CD1c-positive myeloid dendritic cell (primary cell): ENCODE results near the gene PACS1.

Experiments
- DNase-seq: peaks from one replicate; pipeline ENCODE4 v3.0.0-alpha.2; 2016; ENCODE audit errors: extremely low spot score

Gene PACS1

DNA sequence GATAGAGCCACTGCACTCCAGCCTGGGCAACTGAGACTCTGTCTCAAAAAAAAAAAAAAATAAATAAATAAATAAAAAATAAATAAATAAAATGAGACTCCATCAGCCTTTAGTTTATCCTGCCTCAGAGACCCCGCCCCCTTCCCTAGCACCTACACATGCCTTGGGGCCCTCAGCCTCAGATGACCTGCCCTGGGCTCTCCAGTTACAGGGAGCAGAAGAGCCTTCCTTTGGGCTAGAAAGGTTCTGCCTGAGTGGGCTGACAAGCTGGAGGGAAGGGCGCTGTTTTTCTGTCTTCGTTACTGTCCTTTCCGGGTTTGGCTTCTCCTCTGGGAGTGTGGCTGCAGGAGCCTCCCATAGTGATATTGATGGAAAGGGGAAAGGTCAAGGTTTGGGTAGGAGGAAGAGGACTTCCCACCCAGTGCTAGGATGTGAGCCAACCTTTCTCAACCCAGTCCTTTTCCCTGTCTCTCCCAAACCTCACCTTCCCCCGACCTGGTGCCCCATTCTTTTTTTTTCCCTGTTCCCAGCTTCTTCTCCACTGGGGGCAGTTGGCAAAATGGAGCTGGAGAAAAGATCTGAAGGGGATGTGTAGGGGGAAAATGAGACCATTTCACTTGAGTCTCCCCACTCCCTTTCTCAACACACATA is 19.4 kb upstream of the PACS1 start:
- DNase-seq: no peak

DNA sequence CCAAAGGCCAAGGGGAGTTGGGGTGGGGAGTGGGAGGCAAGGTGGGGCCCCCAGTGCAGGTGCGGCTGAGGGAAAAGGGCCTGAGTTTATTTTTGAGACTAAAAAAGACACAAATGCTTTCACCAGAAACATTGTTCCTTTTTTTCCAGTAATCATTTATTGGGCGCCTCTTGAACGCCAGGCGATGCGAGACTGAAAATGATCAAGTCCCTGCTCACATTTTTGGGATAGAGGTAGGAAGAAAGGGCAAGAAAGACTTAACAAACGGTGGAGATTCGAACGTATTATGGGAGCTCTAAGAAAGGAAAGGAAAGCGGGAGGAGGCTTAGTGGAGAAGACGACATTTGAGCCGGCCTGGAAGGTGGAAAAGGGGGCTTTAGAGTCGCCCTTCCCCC is 18.7 kb upstream of the PACS1 start:
- DNase-seq: no peak

DNA sequence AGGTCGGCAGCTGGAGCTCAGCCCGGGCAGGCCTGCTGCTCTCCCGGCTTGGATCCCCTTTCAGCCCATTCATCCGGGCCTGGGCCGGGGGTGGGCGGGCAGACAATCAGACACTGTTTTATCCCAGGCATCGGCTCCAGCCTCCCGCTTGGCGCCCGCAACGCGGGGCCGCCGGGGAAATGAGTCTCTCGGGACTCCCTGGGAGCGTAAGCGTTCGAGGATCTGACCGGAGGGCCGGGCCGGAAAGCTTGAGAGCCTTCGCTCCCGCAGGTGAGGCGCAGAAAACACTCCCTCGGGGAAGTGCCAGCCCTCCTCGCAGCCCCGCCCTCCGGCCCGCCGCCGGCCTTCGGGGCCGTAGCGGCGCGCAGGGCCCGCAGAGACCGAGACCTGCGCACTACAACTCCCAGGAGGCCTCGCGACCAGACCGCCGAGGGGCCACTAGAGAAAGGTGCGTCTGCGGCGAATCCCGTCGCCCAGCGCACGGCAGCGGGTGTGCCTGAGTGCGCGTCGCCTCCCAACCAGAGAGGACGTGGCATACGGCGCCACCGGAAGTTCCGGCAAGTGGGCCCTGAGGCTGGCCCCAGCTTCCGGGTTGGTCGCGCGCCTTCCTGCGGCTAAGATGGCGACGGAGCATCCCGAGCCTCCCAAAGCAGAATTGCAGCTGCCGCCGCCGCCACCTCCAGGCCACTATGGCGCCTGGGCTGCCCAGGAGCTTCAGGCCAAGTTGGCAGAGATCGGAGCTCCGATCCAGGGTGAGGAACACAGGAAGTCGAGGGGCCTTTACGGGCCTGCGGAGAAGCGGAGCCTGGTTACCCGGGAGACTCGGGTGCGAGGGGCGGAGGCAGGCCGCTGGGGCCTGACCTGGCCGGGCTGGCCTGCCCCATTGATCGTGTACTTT is 18.1 kb upstream of the PACS1 start, which contains the start of gene SF3B2:
SF3B2 (plus strand) TSS at position 599 of the 898 bp plus-strand sequence; CDS start at position 620, 21 bp downstream.
- DNase-seq: peak; percentile 98

DNA sequence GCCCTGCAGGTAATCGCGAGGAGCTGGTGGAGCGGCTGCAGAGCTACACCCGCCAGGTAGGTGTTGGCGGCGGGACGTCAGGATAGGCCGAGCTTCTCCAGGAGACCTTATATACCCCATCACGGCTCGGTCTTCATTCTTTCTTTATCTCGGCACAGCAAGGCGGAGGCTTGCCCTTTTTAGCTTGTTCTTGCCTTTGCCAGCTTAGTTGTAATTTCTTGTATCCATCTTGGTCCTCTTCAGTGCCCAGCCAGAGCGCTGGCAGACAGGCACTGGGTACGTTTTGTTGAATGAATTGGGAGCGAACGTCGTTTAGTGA is 17.4 kb upstream of the PACS1 start:
- no peak for DNase-seq

DNA sequence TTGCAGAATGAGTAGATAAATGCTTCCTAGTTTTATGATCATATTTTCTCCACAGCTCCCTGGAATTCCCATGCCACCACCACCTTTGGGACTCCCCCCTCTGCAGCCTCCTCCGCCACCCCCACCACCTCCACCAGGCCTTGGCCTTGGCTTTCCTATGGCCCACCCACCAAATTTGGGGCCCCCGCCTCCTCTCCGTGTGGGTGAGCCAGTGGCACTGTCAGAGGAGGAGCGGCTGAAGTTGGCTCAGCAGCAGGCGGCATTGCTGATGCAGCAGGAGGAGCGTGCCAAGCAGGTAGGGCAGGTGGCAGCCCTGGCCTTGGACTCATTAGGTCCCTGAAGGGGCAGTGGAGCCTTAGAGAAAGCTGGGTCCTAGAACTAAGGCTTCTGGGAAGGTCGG is 15.1 kb upstream of the PACS1 start:
- no peak for DNase-seq

DNA sequence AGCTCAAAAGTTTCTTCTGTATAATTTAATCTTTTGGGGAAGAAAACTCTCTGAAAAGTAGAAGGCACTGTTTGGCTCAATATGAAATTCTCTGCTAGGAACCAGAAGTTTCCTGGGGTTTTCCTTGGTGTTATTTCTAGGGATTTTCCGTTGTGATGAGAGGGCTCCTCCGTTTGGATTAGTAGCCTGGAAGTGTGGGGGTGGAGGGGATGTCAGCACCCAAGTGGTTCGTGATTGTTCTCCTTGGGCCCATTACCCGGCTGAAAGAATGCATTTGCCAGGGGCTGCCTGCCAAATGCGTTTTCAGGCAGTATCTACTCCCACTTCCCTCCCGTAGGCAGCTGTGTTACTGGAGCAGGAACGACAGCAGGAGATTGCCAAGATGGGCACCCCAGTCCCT is 13.6 kb upstream of the PACS1 start:
- no peak for DNase-seq

DNA sequence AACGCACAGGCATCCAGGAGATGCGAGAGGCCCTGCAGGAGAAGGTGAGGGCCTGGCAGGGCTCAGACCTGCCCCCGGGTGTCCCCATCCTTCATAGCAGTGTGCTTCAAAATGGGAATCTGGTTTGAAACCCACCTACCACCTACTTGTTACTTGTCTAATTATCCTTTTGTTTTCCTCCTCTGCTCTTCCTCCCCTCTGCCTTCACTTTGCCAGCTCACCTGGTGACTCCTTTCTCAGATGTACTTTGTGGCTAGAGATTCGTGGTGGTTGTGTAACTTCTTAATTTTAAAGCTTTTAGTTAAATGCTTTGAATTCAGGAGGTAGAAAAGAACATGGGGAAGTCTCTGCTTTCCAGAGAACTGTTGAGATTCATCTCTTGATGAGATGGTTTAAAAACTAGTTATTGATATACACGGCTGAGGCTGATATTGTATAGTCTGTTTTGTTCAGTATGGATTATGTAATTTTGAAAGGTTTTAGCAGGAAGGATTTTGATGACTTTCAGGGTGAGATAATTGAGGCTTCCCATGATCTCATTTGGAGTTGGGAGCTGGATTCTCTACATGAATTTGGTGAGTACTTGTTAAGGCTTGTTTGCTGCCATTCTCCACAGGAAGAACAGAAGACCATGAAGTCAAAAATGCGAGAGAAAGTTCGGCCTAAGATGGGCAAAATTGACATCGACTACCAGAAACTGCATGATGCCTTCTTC is 9.9 kb upstream of the PACS1 start:
- DNase-seq: no peak

DNA sequence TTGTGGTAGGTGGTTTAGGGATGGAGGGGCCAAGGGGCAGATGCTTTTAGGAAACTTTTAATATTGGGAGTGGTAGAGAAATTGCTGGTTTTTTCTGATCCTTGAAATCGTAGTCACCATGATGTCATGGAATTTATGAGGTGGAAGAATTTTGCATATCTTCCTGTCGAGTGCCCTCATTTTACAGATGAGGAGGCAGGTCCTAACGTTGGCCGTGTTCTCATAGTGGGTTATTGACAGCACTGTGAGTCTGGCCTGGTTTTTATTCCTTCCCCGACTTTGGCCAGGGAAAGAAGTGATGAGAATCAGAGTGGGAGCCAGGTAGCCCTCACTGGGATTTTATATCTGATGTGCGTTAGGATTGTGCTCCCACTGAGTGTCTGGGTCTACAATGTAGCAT is 8.8 kb upstream of the PACS1 start:
- no peak for DNase-seq

DNA sequence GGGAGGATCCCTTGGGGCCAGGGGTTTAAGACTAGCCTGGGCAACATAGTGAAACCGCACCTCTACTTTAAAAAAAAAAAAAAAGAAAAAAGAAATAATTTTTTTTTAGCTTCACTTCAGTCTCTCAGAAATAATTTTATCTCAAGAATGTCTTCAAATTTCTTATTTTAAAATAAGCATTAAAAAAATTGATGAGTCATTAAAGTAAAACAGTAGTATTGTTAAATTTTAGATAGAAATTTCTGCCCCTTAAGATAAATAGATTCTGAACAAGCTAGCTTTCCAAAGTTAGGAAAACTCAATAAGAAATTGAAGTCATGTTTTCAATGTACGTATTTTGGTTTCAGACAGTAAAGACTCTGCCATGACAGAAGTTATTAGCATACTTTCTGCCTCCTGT is 7.7 kb upstream of the PACS1 start:
- no peak for DNase-seq

DNA sequence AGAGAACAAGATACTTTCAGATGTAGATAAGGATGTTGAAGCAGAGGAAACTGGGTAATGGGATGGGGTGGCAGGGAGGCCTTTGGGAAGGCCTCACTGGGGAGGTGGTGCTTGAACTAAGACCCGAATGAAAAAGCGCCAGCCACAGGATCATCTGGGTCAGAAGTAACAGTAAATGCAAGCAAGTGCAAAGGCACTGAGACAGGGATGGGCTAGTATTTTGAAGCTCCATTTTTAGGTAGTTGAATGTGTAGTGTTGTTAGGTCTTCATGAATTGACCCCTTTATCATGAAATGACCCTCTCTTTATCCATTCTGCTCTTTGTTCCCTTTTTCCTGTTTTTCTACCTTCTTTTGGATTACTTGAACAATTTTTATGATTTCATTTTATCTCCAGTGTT is 6.2 kb upstream of the PACS1 start:
- DNase-seq: no peak

DNA sequence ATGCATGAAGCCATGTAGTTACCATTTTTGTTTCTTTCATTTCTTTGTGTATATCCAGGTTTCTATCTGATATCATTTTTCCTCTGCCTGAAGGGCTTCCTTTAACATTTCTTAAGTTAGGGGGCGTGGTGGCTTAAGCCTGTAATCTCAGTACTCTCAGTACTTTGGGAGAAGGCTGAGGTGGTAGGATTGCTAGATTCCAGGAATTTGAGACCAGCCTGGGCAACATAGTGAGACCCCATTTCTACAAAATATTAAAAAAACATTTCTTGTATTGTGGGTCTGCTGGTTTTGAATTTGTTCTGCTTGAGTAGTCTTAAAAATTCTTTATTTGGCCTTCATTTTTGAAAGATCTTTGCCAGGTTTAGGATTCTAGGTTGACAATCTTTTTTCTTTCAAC is 5.5 kb upstream of the PACS1 start:
- DNase-seq: no peak

DNA sequence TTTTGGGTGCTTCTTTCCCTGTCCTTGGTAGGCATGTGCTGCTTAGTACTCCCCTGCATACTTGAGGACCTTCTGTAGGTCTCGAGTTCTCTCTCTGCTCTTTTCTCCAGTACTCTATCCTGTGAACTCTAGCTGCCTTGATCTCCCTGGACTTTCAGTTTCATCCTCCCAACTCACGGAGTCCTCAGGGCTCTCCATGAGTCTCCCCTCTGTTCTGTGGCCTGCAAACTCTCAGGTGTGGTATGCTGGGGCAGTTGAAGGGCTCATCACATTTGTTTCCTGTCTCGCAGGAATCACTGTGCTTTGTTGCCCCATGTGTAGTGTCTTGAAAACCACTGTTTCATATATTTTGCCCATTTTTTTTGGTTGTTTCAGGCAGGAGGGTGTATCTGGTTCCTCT is 3.3 kb upstream of the PACS1 start:
- DNase-seq: no peak

DNA sequence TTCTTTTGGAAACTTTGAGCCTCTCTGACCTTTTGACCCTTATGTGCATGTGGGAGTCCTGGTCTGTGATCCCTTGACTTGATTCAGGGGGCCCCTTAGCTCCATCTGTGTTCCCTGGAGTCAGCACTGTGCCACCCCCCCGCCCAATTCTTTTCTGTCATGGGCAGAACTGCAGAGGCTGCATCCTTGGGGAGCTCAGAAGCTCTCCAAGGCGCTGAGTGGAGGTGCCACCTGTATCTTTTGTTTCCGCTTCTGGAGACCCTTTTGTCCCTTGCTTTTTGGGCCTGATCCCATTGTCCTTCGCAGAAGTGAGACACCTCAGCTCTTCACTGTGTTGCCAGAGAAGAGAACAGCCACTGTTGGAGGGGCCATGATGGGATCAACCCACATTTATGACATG is 2.4 kb upstream of the PACS1 start:
- no peak for DNase-seq

DNA sequence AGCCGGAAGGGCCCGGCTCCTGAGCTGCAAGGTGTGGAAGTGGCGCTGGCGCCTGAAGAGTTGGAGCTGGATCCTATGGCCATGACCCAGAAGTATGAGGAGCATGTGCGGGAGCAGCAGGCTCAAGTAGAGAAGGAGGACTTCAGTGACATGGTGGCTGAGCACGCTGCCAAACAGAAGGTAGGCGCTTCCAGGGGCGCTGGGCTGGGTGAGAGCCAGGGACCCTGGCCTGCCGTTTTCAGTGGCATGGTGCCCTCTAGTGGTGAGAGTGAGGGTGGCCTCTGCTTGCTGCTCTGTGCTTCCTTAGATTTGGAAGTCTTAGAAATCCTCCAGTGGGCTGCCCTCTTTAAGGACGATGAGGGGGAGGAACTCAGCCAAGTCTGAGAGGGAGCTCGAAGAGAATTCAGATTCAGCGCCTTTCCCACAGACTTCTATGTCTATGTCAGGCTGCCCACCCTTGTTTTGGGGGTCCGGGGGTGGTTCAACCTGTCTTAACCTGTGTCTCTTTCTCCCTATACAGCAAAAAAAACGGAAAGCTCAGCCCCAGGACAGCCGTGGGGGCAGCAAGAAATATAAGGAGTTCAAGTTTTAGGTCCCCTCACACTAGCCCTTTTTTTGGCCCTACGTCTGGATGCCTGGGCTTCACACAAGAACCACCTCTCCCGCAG is 1.8 kb upstream of the PACS1 start:
- peak; percentile 80 for DNase-seq

DNA sequence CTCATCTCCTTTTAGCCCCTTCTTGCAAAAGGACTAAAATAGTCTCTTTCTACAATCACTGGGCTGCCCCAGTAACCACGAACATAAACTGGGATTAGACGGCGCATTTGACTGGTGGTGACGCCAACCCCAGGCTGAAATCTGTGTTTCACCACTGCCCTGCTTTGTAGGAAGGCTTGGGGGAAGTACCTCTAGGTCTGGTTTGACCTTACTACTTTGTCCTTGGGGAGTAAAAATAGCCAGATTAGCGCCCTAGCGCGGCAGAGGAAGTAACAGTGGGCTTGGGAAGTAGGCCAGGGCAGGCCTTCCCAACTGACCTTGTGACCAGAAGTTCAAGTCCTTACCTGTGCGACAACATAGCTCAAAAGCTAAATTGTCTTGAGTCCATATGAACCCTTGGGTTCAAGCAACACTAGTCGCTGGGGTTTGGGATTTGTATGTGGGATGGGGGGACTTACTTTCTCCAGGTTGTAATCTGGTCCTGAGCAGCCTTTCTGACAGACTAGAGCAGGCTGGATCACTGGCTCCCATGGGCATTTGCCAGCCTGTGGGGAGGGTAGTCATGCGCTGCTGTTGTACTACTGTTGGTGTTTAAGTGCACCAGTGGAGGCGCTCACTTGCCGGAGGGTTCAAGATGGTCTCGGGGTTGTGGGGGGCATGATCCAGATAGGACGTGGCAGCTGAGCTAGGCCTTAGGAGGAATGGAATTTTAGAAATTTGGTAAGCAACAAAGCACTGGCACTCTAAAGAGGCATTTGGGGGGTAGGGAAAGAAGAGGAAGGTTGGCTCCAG is 953 bp upstream of the PACS1 start:
- DNase-seq: peak; percentile 90

DNA sequence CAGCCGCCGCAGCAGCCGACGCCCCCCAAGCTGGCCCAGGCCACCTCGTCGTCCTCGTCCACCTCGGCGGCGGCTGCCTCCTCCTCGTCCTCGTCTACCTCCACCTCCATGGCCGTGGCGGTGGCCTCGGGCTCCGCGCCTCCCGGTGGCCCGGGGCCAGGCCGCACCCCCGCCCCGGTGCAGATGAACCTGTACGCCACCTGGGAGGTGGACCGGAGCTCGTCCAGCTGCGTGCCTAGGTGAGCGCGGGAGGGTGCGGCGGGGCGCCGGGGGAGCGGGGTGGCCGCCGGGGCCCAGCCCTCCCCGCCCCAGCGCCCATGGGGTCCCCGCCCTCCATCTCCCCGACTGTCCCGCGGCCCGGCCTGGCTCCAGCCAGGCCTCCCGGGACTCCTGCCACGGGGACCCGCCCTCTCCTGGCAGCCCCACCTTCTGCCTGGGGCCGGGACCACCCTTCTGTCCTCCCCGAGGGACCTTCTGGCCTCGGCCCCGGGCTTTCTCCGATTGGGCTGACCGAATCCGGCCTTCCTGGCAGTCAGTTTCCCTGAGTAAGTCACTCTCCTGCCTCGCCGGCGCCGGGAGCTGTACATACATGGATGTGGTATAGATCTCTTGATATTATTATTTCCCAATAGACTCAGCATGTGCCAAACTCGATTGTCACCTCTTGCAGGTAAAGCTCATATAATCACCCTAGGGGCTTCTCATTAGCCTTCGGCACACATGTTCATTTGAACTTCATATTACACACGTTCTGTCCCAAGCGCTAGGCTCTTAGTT is 720 bp downstream of the PACS1 start:
- DNase-seq: no peak

DNA sequence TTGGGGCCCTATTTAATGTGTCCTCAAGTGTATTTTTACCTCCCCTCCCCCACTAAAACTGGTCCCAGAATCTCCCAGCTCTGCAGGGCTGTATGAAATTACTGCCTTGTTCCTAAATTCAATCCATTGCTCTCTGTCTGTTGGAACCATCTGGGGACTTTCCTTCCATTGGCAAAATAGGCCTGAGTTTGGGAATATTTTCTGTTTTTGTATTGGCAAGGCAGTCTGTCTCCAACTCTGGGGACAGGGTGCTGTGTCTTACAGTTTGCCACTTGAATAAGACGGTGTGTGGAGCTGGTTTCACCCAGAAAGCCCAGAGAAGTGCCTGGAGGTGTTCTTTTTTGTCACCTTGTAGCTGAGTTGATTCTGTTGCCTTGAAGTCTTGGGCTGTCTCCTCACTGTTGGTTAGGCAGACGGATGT is 1.3 kb downstream of the PACS1 start:
- DNase-seq: no peak

DNA sequence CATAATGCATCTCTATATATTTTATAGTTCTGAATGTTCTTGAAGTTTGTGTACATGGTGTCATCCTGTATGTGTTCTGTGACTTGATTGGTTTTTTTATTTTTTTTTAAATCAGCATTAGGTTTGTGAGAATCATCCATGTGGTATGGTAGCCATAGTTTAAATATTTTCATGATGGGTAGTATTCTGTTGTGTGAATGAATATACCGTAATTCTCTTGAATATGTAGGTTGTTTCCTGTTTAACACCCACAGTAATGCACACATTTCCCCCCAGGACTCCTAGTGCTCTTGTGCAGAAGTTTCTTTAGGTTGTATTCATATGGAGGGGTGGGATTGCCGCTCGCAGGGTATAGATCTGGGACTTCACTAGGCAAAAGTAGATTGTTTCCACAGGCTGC is 2.0 kb downstream of the PACS1 start:
- DNase-seq: peak; percentile 38

DNA sequence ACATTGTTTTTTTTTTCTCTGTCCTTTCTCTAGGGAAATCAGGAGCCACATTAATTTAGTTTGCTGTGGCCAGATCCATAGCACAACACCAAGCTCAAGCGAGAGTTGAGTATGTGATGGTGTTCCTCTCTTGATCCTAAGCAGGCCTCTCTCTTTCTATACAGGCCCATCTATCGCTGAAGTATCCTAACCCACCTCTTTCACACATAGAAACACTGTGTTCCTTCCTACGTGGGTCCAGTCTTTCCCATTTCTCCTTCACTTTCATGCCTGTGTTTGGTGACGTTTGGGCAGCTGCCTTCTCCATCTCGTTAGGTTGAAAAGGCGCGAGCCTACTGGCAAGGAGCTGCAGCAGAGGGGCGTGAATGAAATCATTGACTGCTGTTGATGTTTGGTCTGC is 2.4 kb downstream of the PACS1 start:
- DNase-seq: no peak

DNA sequence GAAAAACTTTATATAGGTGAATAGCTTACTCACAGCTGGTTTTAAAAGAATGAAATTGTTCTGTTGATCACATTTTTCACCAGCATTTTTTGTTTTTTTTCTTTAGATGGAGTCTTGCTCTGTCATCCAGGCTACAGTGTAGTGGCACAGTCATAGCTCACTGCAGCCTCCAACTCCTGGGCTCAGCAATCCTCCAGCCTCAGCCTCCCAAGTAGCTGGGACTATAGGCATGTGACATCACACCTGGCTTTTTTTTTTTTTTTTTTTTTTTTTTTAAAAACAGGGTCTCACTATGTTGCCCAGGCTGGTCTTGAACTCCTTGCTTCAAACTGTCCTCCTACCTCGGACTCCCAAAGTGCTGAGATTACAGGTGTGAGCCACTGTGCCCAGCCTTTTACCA is 3.6 kb downstream of the PACS1 start:
- DNase-seq: no peak

DNA sequence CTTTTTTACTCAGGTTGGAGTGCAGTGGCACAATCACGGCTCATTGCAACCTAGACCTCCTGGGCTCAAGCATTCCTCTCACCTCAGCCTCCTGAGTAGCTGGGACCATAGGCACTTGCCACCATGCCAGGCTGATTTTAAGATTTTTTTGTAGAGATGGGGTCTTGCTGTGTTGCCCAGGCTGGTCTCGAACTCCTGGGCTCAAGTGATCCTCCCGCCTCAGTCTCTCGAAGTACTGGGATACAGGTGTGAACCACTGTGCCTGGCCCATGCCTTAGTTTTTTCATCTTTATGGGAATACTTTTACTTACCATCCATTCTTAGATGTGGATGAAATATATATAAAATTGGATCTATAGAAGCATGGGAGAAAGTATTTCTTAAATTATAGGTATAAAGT is 5.2 kb downstream of the PACS1 start:
- no peak for DNase-seq
